Esophagus muscularis mucosa (tissue), 4 donors: ENCODE data around the gene SPRR1B. TPM values are rescaled to one million over a fixed set of nuclear protein-coding genes. Genes with fewer than 3 reads are reported as not detected.
A peak's percentile ranks its signal among the peaks of the same experiment; 100 is the strongest.
"Not testable (repeated sequence)": the region's sequence is repeated elsewhere in the genome, so short reads cannot be mapped to it uniquely, and the experiment has no call there.

Source experiments
- DNase-seq: peaks from one replicate; pipeline ENCODE4 v3.0.0-alpha.2; 2017; ENCODE audit errors: extremely low spot score
- H3K27ac ChIP-seq, 4 donors: fragments of 200-600 bp; sonication (generic); replicated peaks in 1 of 4; 1 replicate in 3 of 4; 2 replicates in 1 of 4; pipeline ENCODE4 v1.5.1; 2016 to 2019; ENCODE audit warnings: mild to moderate bottlenecking in 1 of 4
- H3K27me3 ChIP-seq, 4 donors: fragments of 200-600 bp; sonication (generic); one replicate each; pipeline versions ENCODE4 v1.5.1 to v1.6.0; 2016 to 2019
- H3K36me3 ChIP-seq, 4 donors: fragments of 200-600 bp; sonication (generic); one replicate each; pipeline ENCODE4 v1.5.1; 2016 to 2019
- H3K4me1 ChIP-seq, 4 donors: fragments of 200-600 bp; sonication (generic); one replicate each; pipeline ENCODE4 v1.5.1; 2016 to 2019
- H3K4me3 ChIP-seq, 4 donors: fragments of 200-600 bp; sonication (generic); 1 replicate in 2 of 4; 2 replicates in 2 of 4; pipeline ENCODE4 v1.5.1; 2016 to 2019; ENCODE audit warnings: mild to moderate bottlenecking in 4 of 4, moderate library complexity in 1 of 4
- H3K9me3 ChIP-seq, 4 donors: fragments of 200-600 bp; sonication (generic); 1 replicate in 3 of 4; 2 replicates in 1 of 4; pipeline ENCODE4 v1.5.1; 2016 to 2019
- EP300 ChIP-seq: sonication (generic); formaldehyde crosslinking; IDR thresholded peaks from one replicate; pipeline ENCODE4 v1.6.1; 2017; ENCODE audit warnings: antibody characterized with exemption
- POLR2A ChIP-seq: fragments of 450-650 bp; IDR thresholded peaks from one replicate; pipeline ENCODE4 v1.6.1; 2017; ENCODE audit warnings: antibody characterized with exemption, moderate library complexity, mild to moderate bottlenecking, low read depth
- POLR2AphosphoS5 ChIP-seq, 2 donors: sonication (generic); formaldehyde crosslinking; IDR thresholded peaks; one replicate each; pipeline ENCODE4 v1.6.1; 2017; ENCODE audit warnings: antibody characterized with exemption in 2 of 2
- WGBS: methylation state at CpG from one replicate; pipeline ENCODE4 v1.1.5; 2018; 5-methylcytosine and 5-hydroxymethylcytosine counted together
- intact Hi-C: fragments of 100-400 bp; cut with DNase I; formaldehyde crosslinking; loops from one replicate; pipeline ENCODE4 v1.15.1; 2023
- total RNA-seq, 4 donors: library from RNA; depleted of rRNA; stranded (reverse); fragments of >200 nt; gene quantifications; one replicate each; pipeline versions ENCODE4 v1.1.0 to v1.2.1, GENCODE V29; 2016
- TF ChIP-seq, protein P1 (sequence below), 3 experiments: fragments of 200-600 bp in 2 of 3; fragments of 450-650 bp in 1 of 3; sonication (generic) in 2 of 3; IDR thresholded peaks; one replicate each; pipeline ENCODE4 v1.5.1; 2017 to 2019; ENCODE audit warnings: antibody characterized with exemption in 3 of 3, mild to moderate bottlenecking in 2 of 3, moderate library complexity in 1 of 3

Gene SPRR1B
- total RNA-seq, 4 donors from 2014 or later: not detected

DNA sequence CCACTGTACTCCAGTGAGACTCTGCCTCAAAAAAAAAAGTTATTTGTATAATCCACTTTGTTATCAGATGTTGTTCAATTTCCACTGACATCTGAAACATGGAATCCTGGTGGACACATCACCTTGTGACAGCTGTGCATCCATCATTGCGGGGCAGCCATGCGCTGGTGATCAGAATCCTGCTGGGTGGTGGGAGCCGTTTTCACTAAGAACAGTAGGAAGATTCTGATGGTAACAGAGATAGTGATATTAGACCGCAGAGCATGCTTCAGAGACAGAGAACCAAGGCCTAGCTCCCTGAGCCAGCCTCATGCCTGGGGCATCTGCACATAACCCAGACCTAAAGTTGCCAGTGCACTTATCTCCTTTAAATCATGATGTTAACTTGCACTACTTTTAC, 32.5 kb upstream of the SPRR1B start:
- WGBS: 92% methylated on average over 4 of the region's 4 CpGs
- no peaks in the 10 kb centered on the region for H3K4me1 ChIP-seq
- H3K4me3 ChIP-seq: no peak overlapping the region
- no peaks in the 10 kb centered on the region for H3K36me3 ChIP-seq
- H3K27me3 ChIP-seq: no peaks in the 10 kb centered on the region
- no peak overlapping the region for H3K27ac ChIP-seq
- intact Hi-C loops: no loop called here
- DNase-seq: peak; percentile 64
- TF ChIP-seq EP300 (no peak), POLR2A (no peak), POLR2AphosphoS5 (IDR thresholded peaks at IDR 0.05) (no peak)
- TF ChIP-seq, protein P1, sequence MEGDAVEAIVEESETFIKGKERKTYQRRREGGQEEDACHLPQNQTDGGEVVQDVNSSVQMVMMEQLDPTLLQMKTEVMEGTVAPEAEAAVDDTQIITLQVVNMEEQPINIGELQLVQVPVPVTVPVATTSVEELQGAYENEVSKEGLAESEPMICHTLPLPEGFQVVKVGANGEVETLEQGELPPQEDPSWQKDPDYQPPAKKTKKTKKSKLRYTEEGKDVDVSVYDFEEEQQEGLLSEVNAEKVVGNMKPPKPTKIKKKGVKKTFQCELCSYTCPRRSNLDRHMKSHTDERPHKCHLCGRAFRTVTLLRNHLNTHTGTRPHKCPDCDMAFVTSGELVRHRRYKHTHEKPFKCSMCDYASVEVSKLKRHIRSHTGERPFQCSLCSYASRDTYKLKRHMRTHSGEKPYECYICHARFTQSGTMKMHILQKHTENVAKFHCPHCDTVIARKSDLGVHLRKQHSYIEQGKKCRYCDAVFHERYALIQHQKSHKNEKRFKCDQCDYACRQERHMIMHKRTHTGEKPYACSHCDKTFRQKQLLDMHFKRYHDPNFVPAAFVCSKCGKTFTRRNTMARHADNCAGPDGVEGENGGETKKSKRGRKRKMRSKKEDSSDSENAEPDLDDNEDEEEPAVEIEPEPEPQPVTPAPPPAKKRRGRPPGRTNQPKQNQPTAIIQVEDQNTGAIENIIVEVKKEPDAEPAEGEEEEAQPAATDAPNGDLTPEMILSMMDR (IDR thresholded peaks at IDR 0.05): no peak
- peaks cover 0 to 12% (median 3%) of the 10 kb centered on the region in 4 donors for H3K9me3 ChIP-seq

- WGBS: 78% methylated on average over 6 of the region's 6 CpGs
- DNase-seq: no peak
- H3K4me3 ChIP-seq: no peak overlapping the region
- no peaks in the 10 kb centered on the region for H3K36me3 ChIP-seq
- peaks cover 0 to 11% (median 3%) of the 10 kb centered on the region in 4 donors for H3K9me3 ChIP-seq
- TF ChIP-seq EP300 (no peak), POLR2A (no peak), POLR2AphosphoS5 (IDR thresholded peaks at IDR 0.05) (no peak)
- TF ChIP-seq, protein P1 (IDR thresholded peaks at IDR 0.05): no peak
- H3K27me3 ChIP-seq: no peaks in the 10 kb centered on the region
- H3K27ac ChIP-seq: no peak overlapping the region
- intact Hi-C loops: no loop called here
- no peaks in the 10 kb centered on the region for H3K4me1 ChIP-seq
These were observed 31.2 kb upstream of the SPRR1B start for GRCh38 chr1:152999818-153000217.

- no peaks in the 10 kb centered on the region for H3K27me3 ChIP-seq
- 75% methylated on average over 1 of the region's 1 CpG for WGBS
- H3K4me1 ChIP-seq: no peaks in the 10 kb centered on the region
- H3K27ac ChIP-seq: no peak overlapping the region
- intact Hi-C loops: no loop called here
- TF ChIP-seq POLR2A (no peak), EP300 (no peak)
- peaks cover 0 to 6% (median under 1%) of the 10 kb centered on the region in 4 donors for H3K9me3 ChIP-seq
- H3K4me3 ChIP-seq: no peak overlapping the region
- DNase-seq: no peak
- H3K36me3 ChIP-seq: no peaks in the 10 kb centered on the region
These were observed 30.7 kb upstream of the SPRR1B start for GRCh38 chr1:153000294-153000693.

DNA sequence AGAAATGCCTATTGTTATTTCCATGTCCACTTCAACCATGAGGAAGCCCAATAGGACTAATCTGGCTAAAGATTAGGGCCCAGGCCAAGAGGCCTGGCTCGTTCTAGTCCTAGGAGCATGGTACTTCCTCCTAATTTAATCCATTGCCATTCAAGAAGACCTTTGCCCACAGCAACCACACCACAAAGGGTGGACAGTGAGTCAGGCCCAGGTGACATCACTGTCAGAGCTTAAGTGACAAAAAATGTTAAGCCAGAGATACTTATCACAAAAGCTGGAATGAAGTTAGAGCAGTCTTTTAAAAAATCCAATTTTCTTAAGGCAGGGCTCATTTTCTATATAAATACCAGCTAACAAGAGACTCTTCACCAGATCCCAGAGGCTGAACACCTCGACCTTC, 29.6 kb upstream of the SPRR1B start, which contains the start of gene SPRR3:
Gene SPRR3 (plus strand): TSS at position 368 of the 400 bp plus-strand sequence. CDS start 1,272 bp downstream, outside the sequence.
- Histone ChIP-seq H3K9me3 (no peaks in the 10 kb centered on the region), H3K27ac (no peak within 1 kb of the TSS), H3K4me1 (no peaks in the 10 kb centered on the region), H3K4me3 (no peak within 1 kb of the TSS), H3K36me3 (no peaks in the 10 kb centered on the region), H3K27me3 (no peaks in the 10 kb centered on the region)
- TF ChIP-seq POLR2AphosphoS5 (IDR thresholded peaks at IDR 0.05): no peak
- TF ChIP-seq, protein P1 (IDR thresholded peaks at IDR 0.05): no peak
- no peak for TF ChIP-seq POLR2A
- TF ChIP-seq EP300: no peak
- DNase-seq: peak; percentile 66
- intact Hi-C loops: no loop called here
- 76% methylated on average over 2 of the region's 2 CpGs for WGBS

GRCh38 chr1:153011235-153011758, 19.7 kb upstream of the SPRR1B start:
- H3K9me3 ChIP-seq, intact Hi-C loops, DNase-seq, H3K36me3 ChIP-seq, H3K27ac ChIP-seq, H3K4me3 ChIP-seq, H3K27me3 ChIP-seq, H3K4me1 ChIP-seq: not testable (repeated sequence)
- WGBS: 90% methylated on average over 7 of the region's 8 CpGs

- WGBS: 13% methylated on average over 2 of the region's 2 CpGs
- intact Hi-C loops, DNase-seq: not testable (repeated sequence)
These were observed 9.2 kb upstream of the SPRR1B start for GRCh38 chr1:153021829-153022228.

DNA sequence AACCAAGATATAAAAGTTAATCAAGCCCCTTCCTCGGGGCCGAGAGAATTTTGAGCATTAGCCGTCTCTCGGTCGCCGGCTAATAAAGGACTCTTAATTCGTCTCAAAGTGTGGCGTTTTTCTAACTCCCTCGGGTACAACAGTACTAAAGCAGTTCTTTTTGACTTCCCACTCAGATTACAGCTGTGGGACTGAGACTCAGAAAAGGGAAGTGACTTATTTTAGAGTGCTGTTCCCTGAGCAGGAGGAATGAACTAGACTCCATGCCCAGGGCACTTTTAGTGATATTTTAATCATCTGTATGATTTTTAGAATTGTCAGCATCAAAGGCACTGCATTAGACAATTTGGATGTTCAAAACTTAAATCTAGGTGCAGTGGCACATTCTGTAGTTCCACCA, 8.7 kb upstream of the SPRR1B start:
- DNase-seq: not testable (repeated sequence)

More at GRCh38 chr1:153021829-153022228, 9.2 kb upstream of the SPRR1B start:
- peaks cover 0 to 12% (median 0%) of the 10 kb centered on the region in 4 donors for H3K27me3 ChIP-seq
- H3K27ac ChIP-seq, H3K36me3 ChIP-seq, H3K4me3 ChIP-seq, H3K9me3 ChIP-seq, H3K4me1 ChIP-seq: not testable (repeated sequence)

More for the DNA sequence above, 8.7 kb upstream of the SPRR1B start:
- H3K4me1 ChIP-seq, H3K36me3 ChIP-seq, H3K9me3 ChIP-seq, H3K4me3 ChIP-seq, H3K27ac ChIP-seq, intact Hi-C loops: not testable (repeated sequence)
- 60% methylated on average over 9 of the region's 9 CpGs for WGBS
- peaks cover 0 to 12% (median 0%) of the 10 kb centered on the region in 4 donors for H3K27me3 ChIP-seq
